GM19025 (cell line): ENCODE results near the gene GATA3.

ENCODE experiments used
- ATAC-seq: cut with Tn5 transposase; IDR thresholded peaks from one replicate; pipeline ENCODE4 v1.9.1; 2021; ENCODE audit warnings: mild to moderate bottlenecking, low read depth, moderate library complexity; ENCODE audit not compliant: unreplicated experiment

GATA3 gene

GRCh38 chr10:8088504-8088903 is 34.0 kb downstream of the GATA3 start:
- peak; percentile 58 for ATAC-seq

- ATAC-seq: no peak
These were observed 37.9 kb downstream of the GATA3 start for GRCh38 chr10:8092428-8092827.

GRCh38 chr10:8095959-8096358 is 41.5 kb downstream of the GATA3 start:
- ATAC-seq: no peak

GRCh38 chr10:8096931-8097330 is 42.4 kb downstream of the GATA3 start:
- ATAC-seq: no peak

- no peak for ATAC-seq
These were observed 45.9 kb downstream of the GATA3 start for GRCh38 chr10:8100366-8100765.

- ATAC-seq: peak; percentile 88
These were observed 48.4 kb downstream of the GATA3 start for GRCh38 chr10:8102708-8103401.

- ATAC-seq: no peak
These were observed 49.1 kb downstream of the GATA3 start for GRCh38 chr10:8103543-8103942.

- no peak for ATAC-seq
These were observed 49.5 kb downstream of the GATA3 start for GRCh38 chr10:8104005-8104404.

GRCh38 chr10:8104721-8105120 is 50.2 kb downstream of the GATA3 start:
- ATAC-seq: no peak

- no peak for ATAC-seq
These were observed 51.4 kb downstream of the GATA3 start for GRCh38 chr10:8105932-8106331.

- ATAC-seq: no peak
These were observed 57.9 kb downstream of the GATA3 start for GRCh38 chr10:8112230-8112905.

- ATAC-seq: no peak
These were observed 58.5 kb downstream of the GATA3 start for GRCh38 chr10:8112942-8113442.

- ATAC-seq: no peak
These were observed 59.1 kb downstream of the GATA3 start for GRCh38 chr10:8113616-8114015.

GRCh38 chr10:8114741-8115617 is 60.5 kb downstream of the GATA3 start:
- ATAC-seq: no peak

- no peak for ATAC-seq
These were observed 61.1 kb downstream of the GATA3 start for GRCh38 chr10:8115618-8115980.

- ATAC-seq: no peak
These were observed 62.0 kb downstream of the GATA3 start for GRCh38 chr10:8116474-8116873.

GRCh38 chr10:8116926-8117493 is 62.5 kb downstream of the GATA3 start:
- ATAC-seq: no peak

GRCh38 chr10:8121201-8121890 is 66.9 kb downstream of the GATA3 start:
- ATAC-seq: no peak

- no peak for ATAC-seq
These were observed 68.3 kb downstream of the GATA3 start for GRCh38 chr10:8122611-8123369.

GRCh38 chr10:8124436-8124835 is 69.9 kb downstream of the GATA3 start:
- no peak for ATAC-seq
